Left lung (tissue), 10 donors: ENCODE results near the gene DENND6B. TPM values are rescaled to one million over a fixed set of nuclear protein-coding genes. Genes with fewer than 3 reads are reported as not detected.

Source experiments
- ATAC-seq: fragments of 200-7000 bp; cut with Tn5 transposase; one replicate; pipeline ENCODE4 v1.9.1; 2020; ENCODE audit warnings: moderate library complexity
- DNase-seq, 4 donors: peaks; one replicate each; pipeline ENCODE4 v3.0.0-alpha.2; 2013 to 2020
- H3K27ac ChIP-seq, 2 donors: fragments of 200-600 bp; sonication (generic) in 1 of 2; one replicate each; pipeline versions ENCODE4 v1.5.0 to v1.8.0; 2020 to 2021
- H3K27me3 ChIP-seq, 2 donors: fragments of 200-600 bp; sonication (generic) in 1 of 2; one replicate each; pipeline versions ENCODE4 v1.5.0 to v1.8.0; 2020 to 2021
- H3K36me3 ChIP-seq, 2 donors: fragments of 200-600 bp; sonication (generic) in 1 of 2; one replicate each; pipeline versions ENCODE4 v1.5.0 to v1.8.0; 2020 to 2021
- H3K4me1 ChIP-seq, 2 donors: fragments of 200-600 bp; one replicate each; pipeline ENCODE4 v1.8.0; 2021
- H3K4me3 ChIP-seq, 2 donors: fragments of 200-600 bp; sonication (generic) in 1 of 2; one replicate each; pipeline versions ENCODE4 v1.5.0 to v1.8.0; 2020 to 2021; ENCODE audit warnings: mild to moderate bottlenecking in 1 of 2
- H3K9me3 ChIP-seq, 2 donors: fragments of 200-600 bp; sonication (generic) in 1 of 2; one replicate each; pipeline versions ENCODE4 v1.5.0 to v1.8.0; 2020 to 2021
- intact Hi-C, 2 donors: fragments of 100-400 bp; cut with DNase I; formaldehyde crosslinking; loops; one replicate each; pipeline versions ENCODE4 v1.11.2 to v1.14.2; 2022
- polyA plus RNA-seq, 6 donors: library from polyadenylated mRNA; unstranded; fragments of 120-200 nt; gene quantifications; one replicate each; pipeline ENCODE4 v1.2.1, GENCODE V29; 2013; ENCODE audit not compliant: insufficient read length in 6 of 6
- total RNA-seq, 2 donors: library from RNA; stranded (reverse); fragmentation: NEBNext Ultra II Directional; extraction: Animal tissue kit (Norgen Biotek cat#: 25700); gene quantifications; one replicate each; pipeline ENCODE4 v1.2.1, GENCODE V29; 2021
- TF ChIP-seq, protein P1 (sequence below), 2 donors: fragments of 200-600 bp; sonication (generic) in 1 of 2; IDR thresholded peaks; one replicate each; pipeline versions ENCODE4 v1.5.0 to v1.8.0; 2021; ENCODE audit warnings: antibody characterized with exemption in 2 of 2
- donor health status: DM: no; HTN: yes; CAD: no.
- donor health status: DM: no; HTN: no; CAD: no.

The DENND6B gene
- total and polyA plus RNA-seq, 8 donors, result 7.3 to 18.8 (median 12.1) TPM

GRCh38 chr22:50281384-50281760 lies 45.4 kb downstream of the DENND6B start:
- ATAC-seq (no peak), DNase-seq (no peak)
- intact Hi-C loops, result no loop called here
- Histone ChIP-seq H3K4me1 (no peaks in the 10 kb centered on the region), H3K27me3 (no peaks in the 10 kb centered on the region), H3K36me3 (peaks cover 11 to 95% of the 10 kb centered on the region in 2 donors), H3K27ac (no peak overlapping the region), H3K9me3 (no peaks in the 10 kb centered on the region), H3K4me3 (no peak overlapping the region)
- TF ChIP-seq, protein P1, sequence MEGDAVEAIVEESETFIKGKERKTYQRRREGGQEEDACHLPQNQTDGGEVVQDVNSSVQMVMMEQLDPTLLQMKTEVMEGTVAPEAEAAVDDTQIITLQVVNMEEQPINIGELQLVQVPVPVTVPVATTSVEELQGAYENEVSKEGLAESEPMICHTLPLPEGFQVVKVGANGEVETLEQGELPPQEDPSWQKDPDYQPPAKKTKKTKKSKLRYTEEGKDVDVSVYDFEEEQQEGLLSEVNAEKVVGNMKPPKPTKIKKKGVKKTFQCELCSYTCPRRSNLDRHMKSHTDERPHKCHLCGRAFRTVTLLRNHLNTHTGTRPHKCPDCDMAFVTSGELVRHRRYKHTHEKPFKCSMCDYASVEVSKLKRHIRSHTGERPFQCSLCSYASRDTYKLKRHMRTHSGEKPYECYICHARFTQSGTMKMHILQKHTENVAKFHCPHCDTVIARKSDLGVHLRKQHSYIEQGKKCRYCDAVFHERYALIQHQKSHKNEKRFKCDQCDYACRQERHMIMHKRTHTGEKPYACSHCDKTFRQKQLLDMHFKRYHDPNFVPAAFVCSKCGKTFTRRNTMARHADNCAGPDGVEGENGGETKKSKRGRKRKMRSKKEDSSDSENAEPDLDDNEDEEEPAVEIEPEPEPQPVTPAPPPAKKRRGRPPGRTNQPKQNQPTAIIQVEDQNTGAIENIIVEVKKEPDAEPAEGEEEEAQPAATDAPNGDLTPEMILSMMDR (IDR thresholded peaks at IDR 0.05), result no peak

DNA sequence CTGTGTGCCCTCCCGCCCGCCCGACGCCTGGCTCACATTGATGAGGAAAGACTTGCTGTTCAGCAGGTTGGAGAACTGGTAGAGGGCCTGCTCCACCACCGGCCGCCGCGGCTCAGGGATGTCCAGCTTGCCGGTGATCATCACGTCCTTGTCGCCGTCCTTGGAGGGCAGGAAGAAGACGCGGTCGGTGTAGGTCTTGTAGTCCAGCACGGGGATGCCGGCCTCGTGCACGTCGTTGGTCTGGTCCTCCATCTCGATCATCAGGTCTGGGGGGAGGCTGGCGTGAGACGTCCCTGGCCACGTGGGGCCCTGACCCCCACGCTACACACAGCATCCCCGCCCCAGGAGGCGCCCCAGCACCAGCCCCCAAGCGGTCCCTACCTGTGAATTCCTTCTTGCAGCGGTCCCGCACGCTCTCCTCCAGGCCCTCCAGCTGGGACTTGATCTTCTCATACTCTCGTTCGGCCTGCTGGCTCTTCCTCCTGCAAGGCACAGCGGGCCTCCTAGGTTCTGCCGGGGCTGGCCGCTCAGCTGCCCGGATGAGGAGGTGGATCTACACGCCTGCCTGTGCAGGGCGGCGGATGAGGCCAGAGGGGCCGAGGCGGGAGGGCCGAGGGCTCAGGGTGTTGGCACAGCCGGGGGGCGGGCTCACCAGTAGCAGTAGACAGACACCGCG lies 46.0 kb downstream of the DENND6B start:
- no peak for DNase-seq
- Histone ChIP-seq H3K9me3 (no peaks in the 10 kb centered on the region), H3K36me3 (peaks cover 11 to 95% of the 10 kb centered on the region in 2 donors), H3K4me3 (no peak overlapping the region), H3K4me1 (no peaks in the 10 kb centered on the region), H3K27me3 (no peaks in the 10 kb centered on the region), H3K27ac (no peak overlapping the region)
- intact Hi-C loops, result no loop called here
- TF ChIP-seq, protein P1 (IDR thresholded peaks at IDR 0.05), result no peak
- no peak for ATAC-seq

DNA sequence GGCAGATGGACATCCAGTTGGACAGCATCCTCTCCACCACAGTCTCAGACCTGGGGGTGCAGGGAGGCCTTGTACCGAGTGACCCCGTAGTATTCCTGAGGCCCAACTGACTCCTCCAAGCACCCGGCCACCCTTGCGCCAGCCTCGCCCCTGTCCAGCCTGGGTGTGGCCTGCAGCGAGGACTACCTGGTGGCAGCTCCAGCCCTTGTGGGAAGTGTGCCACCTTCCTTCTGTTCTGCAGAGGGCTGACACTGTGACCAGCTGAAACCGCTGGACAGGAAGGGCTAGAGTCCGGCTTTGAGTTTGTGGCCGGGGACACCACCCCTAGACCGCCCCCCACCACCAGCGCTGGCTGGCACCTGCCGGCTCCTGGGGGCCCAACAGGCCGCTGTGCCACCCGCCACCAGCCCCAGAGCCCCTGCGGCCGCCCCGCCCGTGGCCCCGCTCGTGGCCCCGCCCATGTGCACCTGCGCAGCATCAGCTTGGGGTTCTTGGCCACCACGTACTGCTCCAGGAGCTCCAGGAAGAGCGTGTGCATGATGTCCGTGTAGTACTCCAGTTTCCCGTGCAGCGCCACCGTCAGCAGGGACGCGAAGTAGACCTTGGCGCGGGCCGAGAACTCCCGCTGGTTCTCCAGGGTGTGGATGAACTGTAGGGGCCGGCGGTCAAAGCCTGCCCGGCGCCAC lies 46.6 kb downstream of the DENND6B start:
- H3K9me3 ChIP-seq, result no peaks in the 10 kb centered on the region
- no peak for ATAC-seq
- intact Hi-C loops, result no loop called here
- H3K36me3 ChIP-seq, result peaks cover 11 to 98% of the 10 kb centered on the region in 2 donors
- no peak overlapping the region for H3K4me3 ChIP-seq
- H3K27me3 ChIP-seq, result no peaks in the 10 kb centered on the region
- DNase-seq, result no peak
- H3K4me1 ChIP-seq, result no peaks in the 10 kb centered on the region
- no peak overlapping the region for H3K27ac ChIP-seq
- TF ChIP-seq, protein P1 (IDR thresholded peaks at IDR 0.05), result no peak

GRCh38 chr22:50278956-50279619 lies 47.7 kb downstream of the DENND6B start:
- no peaks in the 10 kb centered on the region for H3K9me3 ChIP-seq
- H3K36me3 ChIP-seq, result peaks cover 11 to 95% of the 10 kb centered on the region in 2 donors
- DNase-seq (no peak), ATAC-seq (no peak)
- no peak overlapping the region for H3K4me3 ChIP-seq
- TF ChIP-seq, protein P1 (IDR thresholded peaks at IDR 0.05), result no peak
- H3K27ac ChIP-seq, result no peak overlapping the region
- no peaks in the 10 kb centered on the region for H3K4me1 ChIP-seq
- intact Hi-C loops, result loop anchor here (10.0 kb wide), 1 partner anchor 46 kb away; the partner anchor contains the start of gene DENND6B (in 2 of the 2)
- no peaks in the 10 kb centered on the region for H3K27me3 ChIP-seq

DNA sequence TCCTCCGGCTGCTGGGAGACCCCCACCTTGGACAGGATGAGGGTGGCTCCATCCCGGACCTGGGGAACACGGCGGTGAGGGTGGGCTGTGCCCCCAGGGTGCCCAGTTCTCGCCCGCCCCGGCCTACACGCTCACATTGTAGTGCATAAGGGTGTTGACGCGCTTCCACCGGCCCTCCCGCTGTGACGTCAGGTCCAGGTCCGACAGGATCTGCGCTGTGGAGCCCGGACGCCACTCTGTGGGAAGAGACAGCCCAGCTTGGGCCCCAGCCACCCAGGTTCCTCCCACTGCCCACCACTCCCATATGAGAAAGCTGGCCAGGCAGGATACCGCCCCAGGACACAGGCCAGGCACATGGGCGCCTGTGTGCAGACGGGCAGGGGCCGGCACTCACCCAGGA lies 48.4 kb downstream of the DENND6B start:
- H3K9me3 ChIP-seq, result no peaks in the 10 kb centered on the region
- peaks cover 11 to 93% of the 10 kb centered on the region in 2 donors for H3K36me3 ChIP-seq
- no peak overlapping the region for H3K27ac ChIP-seq
- no peak for DNase-seq
- H3K27me3 ChIP-seq, result no peaks in the 10 kb centered on the region
- H3K4me1 ChIP-seq, result no peaks in the 10 kb centered on the region
- intact Hi-C loops, result loop anchor here (10.0 kb wide), 1 partner anchor 46 kb away; the partner anchor contains the start of gene DENND6B (in 2 of the 2)
- no peak overlapping the region for H3K4me3 ChIP-seq
- TF ChIP-seq, protein P1 (IDR thresholded peaks at IDR 0.05), result no peak
- no peak for ATAC-seq
